H1 (cell line): ENCODE results near the gene GRIK4. TPM values are rescaled to one million over a fixed set of nuclear protein-coding genes. Genes with fewer than 3 reads are reported as not detected.

ENCODE experiments used
- CTCF ChIA-PET: fragments of 300-600 bp; sonication (Branson Sonifier 250); formaldehyde crosslinking; loops from one replicate; lab custom pipeline; 2021; ENCODE audit not compliant: partially characterized antibody; lab: Charles Lee
- POLR2A ChIA-PET: fragments of 300-600 bp; sonication (Branson Sonifier 250); formaldehyde crosslinking; loops from one replicate; lab custom pipeline; 2021; ENCODE audit warnings: inconsistent platforms; ENCODE audit not compliant: partially characterized antibody; lab: Charles Lee
- DNase-seq, 2 experiments: peaks; one replicate each; pipeline versions ENCODE4 v3.0.0 to v3.0.0-alpha.2; 2010 to 2022; ENCODE audit warnings: low spot score in 2 of 2, low read depth in 1 of 2, mixed read lengths in 1 of 2
- FAIRE-seq: peaks from 2 replicates; lab custom pipeline; 2011; peaks lifted over from hg19 to GRCh38; lab: Jason Lieb, UNC
- H2AFZ ChIP-seq: 2 replicates; pipeline ENCODE4 v1.8.1; 2012; ENCODE audit warnings: low read length, inconsistent platforms
- H2AK5ac ChIP-seq: 2 replicates; pipeline ENCODE4 v1.6.1; 2013; ENCODE audit warnings: low read depth, low read length
- H2BK120ac ChIP-seq: replicated peaks from 2 replicates; pipeline ENCODE3; 2013; ENCODE audit warnings: low read depth, low read length, inconsistent platforms
- H2BK12ac ChIP-seq: 2 replicates; pipeline ENCODE4 v1.6.1; 2013; ENCODE audit warnings: low read depth, low read length
- H2BK15ac ChIP-seq: 2 replicates; pipeline ENCODE4 v1.6.1; 2013; ENCODE audit warnings: low read length
- H2BK20ac ChIP-seq: 2 replicates; pipeline ENCODE4 v1.6.1; 2013; ENCODE audit warnings: low read length
- H2BK5ac ChIP-seq: 2 replicates; pipeline ENCODE4 v1.6.1; 2013; ENCODE audit warnings: low read depth, low read length
- H3K14ac ChIP-seq: 2 replicates; pipeline ENCODE4 v1.6.1; 2013; ENCODE audit warnings: inconsistent platforms; ENCODE audit not compliant: insufficient read length
- H3K18ac ChIP-seq: 2 replicates; pipeline ENCODE4 v1.6.1; 2013; ENCODE audit warnings: low read length; ENCODE audit errors: extremely low read depth
- H3K23ac ChIP-seq: 2 replicates; pipeline ENCODE4 v1.6.1; 2013; ENCODE audit warnings: inconsistent platforms; ENCODE audit not compliant: insufficient read length
- H3K23me2 ChIP-seq: 2 replicates; pipeline ENCODE4 v1.6.1; 2013; ENCODE audit warnings: low read depth, low read length
- H3K27ac ChIP-seq: 2 replicates; pipeline ENCODE4 v1.6.1; 2011; ENCODE audit warnings: low read depth, low read length, inconsistent platforms
- H3K27me3 ChIP-seq, 4 experiments: replicated peaks in 1 of 4; 1 replicate in 1 of 4; 2 replicates in 3 of 4; pipeline versions ENCODE4 v1.6.1 to v1.8.1; 2011 to 2013; ENCODE audit warnings: low read length in 3 of 4, mild to moderate bottlenecking in 3 of 4, inconsistent platforms in 2 of 4, mixed read lengths in 2 of 4, moderate library complexity in 1 of 4; ENCODE audit not compliant: control insufficient read depth in 3 of 4, insufficient read depth in 3 of 4; ENCODE audit errors: extremely low read depth in 1 of 4
- H3K36me3 ChIP-seq, 4 experiments: 2 replicates each; pipeline versions ENCODE4 v1.6.1 to v1.8.1; 2011 to 2013; ENCODE audit warnings: mild to moderate bottlenecking in 4 of 4, low read length in 3 of 4, moderate library complexity in 2 of 4, control low read depth in 1 of 4, inconsistent platforms in 1 of 4; ENCODE audit not compliant: insufficient read depth in 4 of 4, control insufficient read depth in 2 of 4
- H3K4ac ChIP-seq: replicated peaks from 2 replicates; pipeline ENCODE3; 2013; ENCODE audit warnings: low read length, low read depth, mixed read lengths, inconsistent platforms; ENCODE audit not compliant: insufficient read length
- H3K4me1 ChIP-seq, 4 experiments: replicated peaks in 1 of 4; 1 replicate in 1 of 4; 2 replicates in 3 of 4; pipeline versions ENCODE4 v1.6.1 to v1.8.1; 2011 to 2013; ENCODE audit warnings: low read length in 3 of 4, inconsistent platforms in 2 of 4, mixed read lengths in 1 of 4; ENCODE audit not compliant: insufficient read depth in 4 of 4, control insufficient read depth in 3 of 4
- H3K4me2 ChIP-seq, 2 experiments: 2 replicates each; pipeline versions ENCODE4 v1.6.1 to v1.8.1; 2011 to 2013; ENCODE audit warnings: low read depth in 2 of 2, low read length in 2 of 2, control low read depth in 1 of 2, inconsistent platforms in 1 of 2, mild to moderate bottlenecking in 1 of 2; ENCODE audit not compliant: insufficient read depth in 1 of 2
- H3K4me3 ChIP-seq, 4 experiments: fragments of 200-600, 300-600 bp in 1 of 4; sonication (generic), shearing (Covaris generic), sonication (Bioruptor Twin) in 1 of 4; 2 replicates each; pipeline versions ENCODE4 v1.5.1 to v1.8.1; 2011 to 2016; ENCODE audit warnings: low read length in 4 of 4, low read depth in 3 of 4, control low read depth in 2 of 4, inconsistent platforms in 2 of 4, mild to moderate bottlenecking in 2 of 4, mixed read lengths in 1 of 4, moderate library complexity in 1 of 4; ENCODE audit not compliant: insufficient read depth in 2 of 4; ENCODE audit errors: extremely low read depth in 1 of 4
- H3K56ac ChIP-seq: replicated peaks from 2 replicates; pipeline ENCODE3; 2013; ENCODE audit warnings: low read depth, mild to moderate bottlenecking, mixed read lengths, low read length, inconsistent platforms; ENCODE audit not compliant: insufficient read length
- H3K79me1 ChIP-seq: 2 replicates; pipeline ENCODE4 v1.6.1; 2013; ENCODE audit warnings: low read depth, low read length, control low read depth
- H3K79me2 ChIP-seq, 2 experiments: 2 replicates each; pipeline versions ENCODE4 v1.6.1 to v1.8.1; 2012 to 2013; ENCODE audit warnings: low read length in 2 of 2, mild to moderate bottlenecking in 2 of 2, inconsistent platforms in 1 of 2; ENCODE audit not compliant: insufficient read depth in 2 of 2, control insufficient read depth in 1 of 2
- H3K9ac ChIP-seq, 4 experiments: replicated peaks in 1 of 4; 1 replicate in 1 of 4; 2 replicates in 3 of 4; pipeline versions ENCODE4 v1.6.1 to v1.8.1; 2011 to 2013; ENCODE audit warnings: low read depth in 3 of 4, low read length in 3 of 4, control low read depth in 2 of 4, mild to moderate bottlenecking in 2 of 4, moderate library complexity in 2 of 4, inconsistent platforms in 1 of 4; ENCODE audit errors: extremely low read depth in 1 of 4
- H3K9me3 ChIP-seq, 2 experiments: 2 replicates each; pipeline versions ENCODE4 v1.6.1 to v1.8.1; 2012 to 2013; ENCODE audit warnings: mild to moderate bottlenecking in 2 of 2, moderate library complexity in 2 of 2, control low read depth in 1 of 2, inconsistent platforms in 1 of 2, low read depth in 1 of 2, low read length in 1 of 2, mixed read lengths in 1 of 2; ENCODE audit not compliant: insufficient read depth in 2 of 2
- H4K20me1 ChIP-seq, 2 experiments: replicated peaks in 1 of 2; 2 replicates each; pipeline versions ENCODE3 to v1.8.1; 2011 to 2013; ENCODE audit warnings: inconsistent platforms in 2 of 2, low read length in 2 of 2, mild to moderate bottlenecking in 1 of 2; ENCODE audit not compliant: insufficient read depth in 2 of 2, control insufficient read depth in 1 of 2
- H4K5ac ChIP-seq: 2 replicates; pipeline ENCODE4 v1.6.1; 2013; ENCODE audit warnings: low read length, low read depth, mixed read lengths, inconsistent platforms; ENCODE audit not compliant: insufficient read length
- H4K8ac ChIP-seq: 2 replicates; pipeline ENCODE4 v1.8.0; 2013; ENCODE audit warnings: mild to moderate bottlenecking, moderate library complexity, low read length, inconsistent platforms; ENCODE audit not compliant: insufficient read depth; ENCODE audit errors: extremely low read depth
- H4K91ac ChIP-seq: replicated peaks from 2 replicates; pipeline ENCODE3; 2013; ENCODE audit warnings: low read length, mixed read lengths, inconsistent platforms; ENCODE audit not compliant: insufficient read length
- ASH2L ChIP-seq: fragments of 200-600, 300-600 bp; sonication (generic); IDR thresholded peaks from one replicate; pipeline ENCODE4 v1.7.1; 2017; ENCODE audit warnings: low read length
- BCL11A ChIP-seq, 2 experiments: IDR thresholded peaks; one replicate each; pipeline ENCODE4 v1.6.1; 2011; ENCODE audit warnings: low read depth in 2 of 2, low read length in 2 of 2, mild to moderate bottlenecking in 2 of 2
- CHD1 ChIP-seq: IDR thresholded peaks from 2 replicates; pipeline ENCODE4 v1.6.1; 2012; ENCODE audit warnings: low read depth, low read length, improper control_type of control experiment
- EP300 ChIP-seq, 2 experiments: IDR thresholded peaks; 1 replicate in 1 of 2; 2 replicates in 1 of 2; pipeline ENCODE4 v1.6.1; 2011 to 2012; ENCODE audit warnings: low read depth in 2 of 2, low read length in 2 of 2, mild to moderate bottlenecking in 2 of 2, borderline replicate concordance in 1 of 2, inconsistent platforms in 1 of 2, moderate library complexity in 1 of 2
- EZH2 ChIP-seq: fragments of 200-600 bp; sonication (generic); IDR thresholded peaks from 2 replicates; pipeline ENCODE4 v1.7.1; 2012; ENCODE audit warnings: low read depth, mild to moderate bottlenecking, moderate library complexity, low read length, inconsistent platforms; ENCODE audit not compliant: severe bottlenecking
- MAFK ChIP-seq: IDR thresholded peaks from 2 replicates; pipeline ENCODE4 v1.6.1; 2012; ENCODE audit warnings: low read depth, mild to moderate bottlenecking, improper control_type of control experiment, low read length
- MAX ChIP-seq: IDR thresholded peaks from 2 replicates; pipeline ENCODE4 v1.6.1; 2012; ENCODE audit warnings: inconsistent platforms
- POLR2AphosphoS5 ChIP-seq: IDR thresholded peaks from 2 replicates; pipeline ENCODE4 v1.6.1; 2011; ENCODE audit warnings: low read depth, low read length
- RFX5 ChIP-seq: IDR thresholded peaks from 2 replicates; pipeline ENCODE4 v1.6.1; 2011; ENCODE audit warnings: low read depth, low read length, improper control_type of control experiment, borderline replicate concordance
- SIX5 ChIP-seq: IDR thresholded peaks from 2 replicates; pipeline ENCODE4 v1.6.1; 2011; ENCODE audit warnings: mild to moderate bottlenecking, low read depth, low read length
- SRF ChIP-seq: IDR thresholded peaks from 2 replicates; pipeline ENCODE4 v1.6.1; 2011; ENCODE audit warnings: mild to moderate bottlenecking, low read depth, low read length, moderate library complexity
- TAF1 ChIP-seq: IDR thresholded peaks from 2 replicates; pipeline ENCODE4 v1.6.1; 2011; ENCODE audit warnings: mild to moderate bottlenecking, low read depth, low read length
- TAF7 ChIP-seq: optimal IDR thresholded peaks from 2 replicates; pipeline ENCODE3; 2011; ENCODE audit warnings: low read depth, mild to moderate bottlenecking, inconsistent platforms, low read length, moderate library complexity, borderline replicate concordance
- TCF12 ChIP-seq: IDR thresholded peaks from 2 replicates; pipeline ENCODE4 v1.6.1; 2011; ENCODE audit warnings: low read depth, mild to moderate bottlenecking, low read length
- ZNF274 ChIP-seq: IDR thresholded peaks from 2 replicates; pipeline ENCODE4 v1.7.0; 2012; ENCODE audit warnings: low read length, borderline replicate concordance; ENCODE audit errors: extremely low read depth
- WGBS, 2 experiments: shearing (Covaris generic) in 1 of 2; methylation state at CpG; one replicate each; pipeline versions ENCODE4 v1.1.6 to v1.1.7; 2013 to 2015; ENCODE audit warnings: low lambda C conversion rate in 2 of 2, mixed read lengths in 2 of 2, inconsistent platforms in 1 of 2, low coverage in 1 of 2, missing lambda C conversion rate in 1 of 2; ENCODE audit not compliant: insufficient replicate concordance in 2 of 2, insufficient coverage in 1 of 2, insufficient read length in 1 of 2; ENCODE audit errors: extremely low coverage in 1 of 2, missing lambda C conversion rate in 1 of 2; 5-methylcytosine and 5-hydroxymethylcytosine counted together
- polyA plus RNA-seq, 7 experiments: library from polyadenylated mRNA; depleted of rRNA in 3 of 7; stranded (reverse) in 5 of 7; unstranded in 2 of 7; fragments of >200 nt in 5 of 7; fragments of 200-250 nt in 2 of 7; gene quantifications; 1 replicate in 5 of 7; 2 replicates in 1 of 7; 4 replicates in 1 of 7; pipeline versions ENCODE4 v1.2.1 to v1.2.3, GENCODE V29; 2011 to 2013; ENCODE audit warnings: missing spikeins in 2 of 7, mixed read lengths in 2 of 7
- total RNA-seq: library from RNA; stranded (reverse); fragmentation: NEBNext Ultra II Directional; extraction: Animal tissue kit (Norgen Biotek cat#: 25700); gene quantifications from 2 replicates; pipeline ENCODE4 v1.2.1, GENCODE V29; 2021

The GRIK4 gene
- total and polyA plus RNA-seq, 2 of the 8 experiments (the other 6 are each of a cell fraction or from before 2014, with no cell fraction given): 1.2 to 2.9 TPM

GRCh38 chr11:120823159-120823558, 311.6 kb downstream of the GRIK4 start:
- Histone ChIP-seq H3K18ac (no peak overlapping the region), H3K4me3 (no peak overlapping the region), H3K23ac (no peak overlapping the region), H2BK5ac (no peak overlapping the region), H4K5ac (no peak overlapping the region), H3K27me3 (no peaks in the 10 kb centered on the region), H3K36me3 (no peaks in the 10 kb centered on the region), H3K4me2 (no peak overlapping the region), H3K9me3 (no peaks in the 10 kb centered on the region), H3K56ac (no peak overlapping the region), H4K91ac (no peak overlapping the region), H2AFZ (no peak overlapping the region), H2BK12ac (no peak overlapping the region), H2BK15ac (no peak overlapping the region), H3K4ac (no peak overlapping the region), H4K8ac (no peak overlapping the region), H4K20me1 (no peaks in the 10 kb centered on the region), H3K79me2 (no peaks in the 10 kb centered on the region), H2BK120ac (no peak overlapping the region), H3K9ac (no peak overlapping the region), H2BK20ac (no peak overlapping the region), H3K79me1 (no peaks in the 10 kb centered on the region), H2AK5ac (no peak overlapping the region), H3K4me1 (no peaks in the 10 kb centered on the region; a peak in 1 of 7 replicates), H3K14ac (no peak overlapping the region), H3K23me2 (no peaks in the 10 kb centered on the region; the same call in 1 of the 2 replicates), H3K27ac (no peak overlapping the region)
- DNase-seq (no peak), FAIRE-seq (no peak)
- CTCF ChIA-PET: interaction anchor here (0.8 to 3.1 kb wide), 7 partner anchors 11 to 193 kb away, joined by 4 to 13 read pairs (median 5); no protein-coding TSS in a partner anchor
- 77% methylated on average over 5 of the region's 5 CpGs; no CpG with 5 or more reads in 1 of the 2 experiments for WGBS, 2 experiments
- POLR2A ChIA-PET: interaction anchor here (1.0 kb wide), 1 partner anchor 144 kb away, joined by 3 read pairs; no protein-coding TSS in a partner anchor
- TF ChIP-seq SIX5 (no peak), TCF12 (no peak), CHD1 (no peak), SRF (no peak), ZNF274 (no peak), BCL11A (IDR thresholded peaks at IDR 0.05; ENCODE audit: low read depth in 2 of 2, low read length in 2 of 2) (no peak), ASH2L (no peak), TAF1 (no peak), POLR2AphosphoS5 (no peak), RFX5 (no peak), EP300 (IDR thresholded peaks at IDR 0.05; ENCODE audit: borderline replicate concordance in 1 of 2, low read depth in 2 of 2, low read length in 2 of 2) (no peak), TAF7 (no peak), MAFK (no peak), MAX (no peak), EZH2 (no peak)
